Smooth muscle cell of the brain vasculature (primary cell): Measurements from ENCODE around the gene ARHGAP20.
"Not testable (repeated sequence)": the region's sequence is repeated elsewhere in the genome, so short reads cannot be mapped to it uniquely, and the experiment has no call there.

Experiments used
- DNase-seq: peaks from one replicate; pipeline ENCODE4 v3.0.0-alpha.2; 2012; ENCODE audit warnings: low read depth, low spot score

Gene ARHGAP20

DNA sequence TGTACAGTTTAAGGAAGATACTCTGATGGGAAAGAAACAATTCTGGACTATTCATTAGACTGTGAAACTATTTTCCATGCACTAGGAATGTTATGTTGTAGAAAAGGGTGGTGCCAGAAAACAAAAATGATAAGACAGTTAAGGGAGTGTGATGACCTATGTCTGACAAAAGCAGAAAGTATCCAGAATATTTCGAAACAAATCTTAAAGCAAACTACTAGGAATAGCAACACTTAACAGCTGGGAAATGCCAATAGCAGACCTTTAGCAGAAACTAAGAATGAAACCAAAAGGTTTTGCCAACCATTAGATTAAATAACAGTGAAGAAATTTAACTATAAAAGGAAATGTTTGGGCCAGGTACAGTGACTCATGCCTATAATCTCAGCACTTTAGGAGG lies 3.3 kb upstream of the ARHGAP20 start:
- DNase-seq = no peak

GRCh38 chr11:110713449-110713776 lies 1.2 kb upstream of the ARHGAP20 start:
- no peak for DNase-seq

- DNase-seq = no peak
Observed at GRCh38 chr11:110712659-110713448, 617 bp upstream of the ARHGAP20 start.

GRCh38 chr11:110711448-110711775 lies 825 bp downstream of the ARHGAP20 start:
- no peak for DNase-seq

GRCh38 chr11:110710628-110711381 lies 1.4 kb downstream of the ARHGAP20 start:
- DNase-seq = no peak

- no peak for DNase-seq
Observed at GRCh38 chr11:110704210-110704864, 7.9 kb downstream of the ARHGAP20 start.

GRCh38 chr11:110691926-110692325 lies 20.3 kb downstream of the ARHGAP20 start:
- no peak for DNase-seq

- no peak for DNase-seq
Observed at GRCh38 chr11:110689306-110689705, 22.9 kb downstream of the ARHGAP20 start.

DNA sequence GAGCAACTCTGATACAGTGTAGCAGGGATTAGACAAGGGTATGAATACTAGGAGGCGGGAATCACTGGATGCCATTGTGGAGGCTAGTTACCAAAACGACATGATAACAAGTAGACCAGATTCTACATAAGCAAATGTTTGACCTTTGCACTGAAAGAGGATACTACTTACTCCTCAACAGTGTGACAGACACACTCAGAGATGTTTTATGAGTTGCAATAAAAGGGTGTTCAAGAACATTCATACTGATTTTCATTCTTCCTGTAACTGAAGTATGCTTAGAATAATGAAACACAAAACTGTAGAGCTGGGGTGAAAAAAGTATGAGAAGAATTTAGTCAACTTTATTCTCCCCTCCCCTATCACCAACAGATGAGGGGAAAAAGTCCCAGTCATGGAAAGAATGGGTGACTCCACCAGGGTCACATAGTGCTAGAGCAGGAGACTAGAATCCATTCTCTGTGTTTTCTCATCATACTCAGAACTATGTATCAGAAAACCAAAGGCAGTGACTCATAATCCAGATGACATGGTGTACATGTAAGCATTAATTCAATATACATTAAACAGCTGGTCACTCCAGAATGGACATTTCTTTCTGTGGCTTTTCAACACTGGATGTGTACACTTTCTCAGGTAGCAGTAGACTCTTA lies 32.8 kb downstream of the ARHGAP20 start:
- no peak for DNase-seq

DNA sequence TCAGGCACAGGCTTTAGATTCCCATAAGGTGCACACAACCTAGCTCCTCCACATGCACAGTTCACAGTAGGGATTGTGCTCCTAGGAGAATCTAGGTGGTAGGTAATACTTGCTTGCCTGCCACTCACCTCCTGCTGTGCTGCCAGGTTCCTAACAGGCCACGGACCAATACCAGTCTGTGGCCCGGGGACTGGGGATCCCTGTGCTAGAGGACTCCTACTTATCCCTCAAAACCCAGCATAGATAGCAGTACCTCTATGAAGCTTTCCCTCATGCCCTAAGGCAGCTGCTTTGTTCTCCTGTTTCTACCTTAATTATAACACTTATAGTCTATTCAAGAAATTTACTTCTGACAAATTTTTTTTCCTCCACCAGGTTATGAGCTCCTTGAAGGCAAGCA lies 36.7 kb downstream of the ARHGAP20 start:
- no peak for DNase-seq

- DNase-seq = no peak
Observed at GRCh38 chr11:110665689-110666465, 46.4 kb downstream of the ARHGAP20 start.

DNA sequence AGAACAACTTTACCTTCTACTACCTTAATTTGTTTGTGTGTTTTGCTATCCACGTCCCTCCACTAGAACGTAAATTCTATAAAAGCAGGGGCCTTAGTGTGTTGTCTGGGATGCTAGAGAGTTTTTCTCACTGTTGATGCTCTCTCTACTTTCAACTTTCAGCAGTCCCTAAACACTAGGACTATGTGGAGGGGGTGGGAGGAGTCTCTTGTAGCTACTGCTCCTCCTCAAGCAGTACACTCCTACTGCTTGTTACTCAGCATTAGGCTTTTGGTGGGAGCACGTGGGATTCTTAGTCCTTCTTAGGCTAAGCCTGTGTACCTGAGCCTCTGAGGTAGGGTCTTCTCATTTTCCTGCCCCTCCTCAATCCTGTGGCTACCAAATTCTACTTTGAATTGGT lies 56.3 kb downstream of the ARHGAP20 start:
- DNase-seq = no peak

DNA sequence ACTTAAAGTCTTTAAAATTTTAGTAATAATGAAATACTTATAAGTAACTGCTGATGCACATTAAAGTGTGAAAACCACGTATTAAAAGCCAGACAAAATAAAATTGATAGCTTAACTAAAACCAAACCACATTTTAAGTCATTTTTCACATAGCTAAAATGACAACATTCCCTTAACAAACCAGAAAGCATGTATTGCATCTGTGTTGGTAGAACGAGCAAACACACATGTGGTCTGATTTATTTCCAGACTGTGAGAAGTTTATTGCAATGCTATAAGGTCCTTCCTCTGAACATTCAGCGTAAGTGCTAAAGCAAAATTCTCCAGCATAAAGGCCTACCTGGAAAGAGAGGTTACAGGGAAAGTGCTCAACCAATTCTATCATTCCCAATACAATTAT lies 57.8 kb downstream of the ARHGAP20 start:
- DNase-seq = no peak

DNA sequence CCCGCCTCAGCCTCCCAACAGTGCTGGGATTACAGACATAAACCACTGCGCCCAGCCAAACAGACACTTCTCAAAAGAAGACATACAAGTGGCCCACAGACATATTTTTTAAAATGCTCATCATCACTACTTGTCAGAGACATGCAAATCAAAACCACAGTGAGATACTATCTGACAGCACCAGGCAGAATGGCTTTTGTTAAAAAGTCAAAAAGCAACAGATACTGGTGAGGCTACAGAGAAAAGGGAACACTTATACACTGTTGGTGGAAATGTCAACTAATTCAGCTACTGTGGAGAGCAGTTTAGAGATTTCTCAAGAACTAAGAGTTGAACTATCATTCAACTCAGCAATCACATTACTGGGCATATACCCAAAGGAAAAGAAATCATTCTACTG lies 67.0 kb downstream of the ARHGAP20 start:
- DNase-seq = no peak

DNA sequence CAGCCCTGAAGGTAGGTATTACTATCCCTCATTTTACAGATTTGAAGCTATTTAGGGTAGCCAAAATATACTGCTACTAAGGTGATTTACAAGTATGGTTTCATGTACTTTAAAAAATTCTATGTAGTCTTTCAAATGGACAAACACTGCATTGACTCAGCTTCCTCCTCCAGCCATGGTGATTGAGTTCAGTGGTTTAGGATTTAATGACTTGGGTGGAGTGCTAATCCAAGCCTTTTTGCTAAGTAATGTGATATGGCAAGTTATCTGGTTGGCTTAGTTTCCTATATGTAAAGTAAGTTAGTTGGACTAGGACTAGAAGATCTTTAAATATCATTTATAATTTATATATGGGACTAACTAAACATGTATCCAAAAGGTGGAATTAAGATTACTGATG lies 77.9 kb downstream of the ARHGAP20 start:
- no peak for DNase-seq

DNA sequence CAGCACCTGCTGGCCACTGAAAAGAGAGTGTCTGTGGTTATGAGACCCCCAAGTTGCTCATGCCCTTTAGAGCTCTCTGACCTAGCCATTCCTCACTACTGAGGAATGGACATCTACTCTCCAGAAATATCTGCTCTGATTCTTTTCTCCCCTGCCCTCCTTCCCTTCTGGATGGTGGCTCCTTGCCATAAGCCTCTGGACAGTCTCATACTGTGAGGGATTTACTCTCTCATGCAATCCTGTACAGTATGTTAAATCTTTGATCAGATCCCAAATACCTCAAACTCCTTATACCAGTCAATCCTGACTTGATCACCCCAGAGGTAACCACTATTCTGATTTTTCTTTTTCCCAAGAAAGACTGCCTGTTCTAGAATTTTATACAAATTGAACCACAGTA lies 80.7 kb downstream of the ARHGAP20 start:
- DNase-seq = no peak

DNA sequence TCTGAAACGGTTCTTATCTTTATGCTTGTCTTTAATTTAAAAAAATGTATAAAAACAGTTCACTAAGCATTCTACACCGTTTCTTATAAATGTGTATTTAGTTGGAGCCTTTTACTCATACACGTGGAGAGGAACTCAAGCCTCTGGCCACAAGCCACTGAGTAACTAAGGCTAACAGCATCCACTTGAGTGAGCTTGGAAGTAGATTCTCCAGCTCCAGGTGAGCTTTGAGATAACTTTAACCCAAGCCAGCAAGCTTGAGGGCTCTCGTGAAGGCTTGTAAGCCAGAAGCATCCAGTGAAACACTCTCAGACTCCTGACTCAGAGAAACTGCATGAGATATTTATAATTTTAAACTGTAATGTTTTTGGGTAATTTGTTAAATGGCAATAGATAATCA lies 82.6 kb downstream of the ARHGAP20 start:
- no peak for DNase-seq

DNA sequence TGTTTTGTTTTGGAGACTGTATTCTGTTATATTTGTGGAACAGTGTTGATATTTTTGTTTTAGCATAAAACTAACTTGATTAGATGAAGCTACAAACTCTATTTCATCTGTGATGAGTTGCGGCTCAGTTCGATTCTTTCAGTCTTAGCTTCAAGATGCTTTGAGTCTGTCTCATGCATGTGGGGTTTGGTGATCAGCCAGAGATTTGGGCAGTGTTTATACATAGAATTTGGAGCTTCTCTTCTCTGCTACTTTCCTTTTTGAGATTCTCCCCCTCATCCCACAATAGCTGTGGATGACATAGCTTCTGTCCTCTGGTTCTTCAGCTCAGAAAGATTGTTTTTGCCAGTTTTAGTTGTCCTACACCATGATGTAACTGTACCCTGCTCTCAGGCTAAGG lies 90.4 kb downstream of the ARHGAP20 start:
- no peak for DNase-seq

DNA sequence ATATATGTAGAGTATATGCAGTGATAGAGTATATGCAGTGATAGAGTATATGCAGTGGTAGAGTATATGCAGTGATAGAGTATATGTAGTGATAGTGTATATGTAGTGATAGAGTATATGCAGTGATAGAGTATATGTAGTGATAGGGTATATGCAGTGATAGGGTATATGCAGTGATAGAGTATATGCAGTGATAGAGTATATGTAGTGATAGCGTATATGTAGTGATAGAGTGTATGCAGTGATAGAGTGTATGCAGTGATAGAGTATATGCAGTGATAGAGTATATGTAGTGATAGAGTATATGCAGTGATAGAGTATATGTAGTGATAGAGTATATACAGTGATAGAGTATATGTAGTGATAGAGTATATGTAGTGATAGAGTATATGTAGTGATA lies 92.9 kb downstream of the ARHGAP20 start:
- not testable (repeated sequence) for DNase-seq

- DNase-seq = no peak
Observed at GRCh38 chr11:110614031-110614430, 98.2 kb downstream of the ARHGAP20 start.

- no peak for DNase-seq
Observed at GRCh38 chr11:110613197-110613918, 98.9 kb downstream of the ARHGAP20 start.
